Progenitor cell of endocrine pancreas (in vitro differentiated cells): Measurements from ENCODE around the gene FLT3LG. TPM values are rescaled to one million over a fixed set of nuclear protein-coding genes. Genes with fewer than 3 reads are reported as not detected.

Experiments
- DNase-seq: peaks from one replicate; pipeline ENCODE4 v3.0.0; 2021; ENCODE audit warnings: low spot score; ENCODE audit not compliant: unreplicated experiment
- H3K27ac Mint-ChIP-seq: 2 replicates; pipeline ENCODE4 v1.8.0; 2021; ENCODE audit warnings: mild to moderate bottlenecking, moderate library complexity, mixed read lengths
- H3K27me3 Mint-ChIP-seq: 2 replicates; pipeline ENCODE4 v1.8.0; 2021; ENCODE audit warnings: mixed read lengths
- H3K36me3 Mint-ChIP-seq: 2 replicates; pipeline ENCODE4 v1.8.0; 2022; ENCODE audit warnings: mixed read lengths; ENCODE audit not compliant: insufficient read depth
- H3K4me1 Mint-ChIP-seq: 2 replicates; pipeline ENCODE4 v1.8.0; 2021; ENCODE audit warnings: low read depth, mixed read lengths
- H3K4me3 Mint-ChIP-seq: 2 replicates; pipeline ENCODE4 v1.8.0; 2021; ENCODE audit warnings: low read depth, mild to moderate bottlenecking, moderate library complexity, mixed read lengths
- H3K9me3 Mint-ChIP-seq: 2 replicates; pipeline ENCODE4 v1.8.0; 2021; ENCODE audit warnings: low read depth, mixed read lengths
- CTCF ChIP-seq: fragments of 200-600 bp; sonication (generic); IDR thresholded peaks from one replicate; pipeline ENCODE4 v1.5.0; 2021; ENCODE audit warnings: antibody characterized with exemption, mild to moderate bottlenecking; ENCODE audit not compliant: unreplicated experiment
- total RNA-seq: library from RNA; stranded (reverse); gene quantifications from 2 replicates; pipeline ENCODE4 v1.2.1, GENCODE V29; 2021

FLT3LG gene
- total RNA-seq, 1 donor from 2014 or later, result 0.96 TPM

- H3K36me3 Mint-ChIP-seq, result peaks cover 7% of the 10 kb centered on the region
- H3K9me3 Mint-ChIP-seq, result no peaks in the 10 kb centered on the region
- peak; percentile 49 for DNase-seq
- H3K4me3 Mint-ChIP-seq, result peak overlapping the region; percentile 82
- H3K4me1 Mint-ChIP-seq, result peaks cover 28% of the 10 kb centered on the region
- H3K27me3 Mint-ChIP-seq, result no peaks in the 10 kb centered on the region
- TF ChIP-seq CTCF, result no peak
- H3K27ac Mint-ChIP-seq, result peak overlapping the region; percentile 67
Observed at GRCh38 chr19:49512970-49513745, 39.1 kb downstream of the FLT3LG start.

GRCh38 chr19:49513746-49514118 is 39.7 kb downstream of the FLT3LG start:
- TF ChIP-seq CTCF, result no peak
- Mint-ChIP-seq H3K9me3 (no peaks in the 10 kb centered on the region), H3K36me3 (peaks cover 7% of the 10 kb centered on the region), H3K4me1 (peaks cover 28% of the 10 kb centered on the region), H3K4me3 (peak overlapping the region; percentile 82), H3K27ac (peak overlapping the region; percentile 67), H3K27me3 (no peaks in the 10 kb centered on the region)
- DNase-seq, result no peak

GRCh38 chr19:49514151-49514550 is 40.1 kb downstream of the FLT3LG start:
- no peak for DNase-seq
- peaks cover 8% of the 10 kb centered on the region for H3K36me3 Mint-ChIP-seq
- H3K27ac Mint-ChIP-seq, result peak overlapping the region; percentile 67
- no peak for TF ChIP-seq CTCF
- peaks cover 28% of the 10 kb centered on the region for H3K4me1 Mint-ChIP-seq
- peak overlapping the region; percentile 82 for H3K4me3 Mint-ChIP-seq
- no peaks in the 10 kb centered on the region for H3K27me3 Mint-ChIP-seq
- H3K9me3 Mint-ChIP-seq, result no peaks in the 10 kb centered on the region

GRCh38 chr19:49515767-49516166 is 41.8 kb downstream of the FLT3LG start:
- Mint-ChIP-seq H3K27ac (no peak overlapping the region), H3K9me3 (no peaks in the 10 kb centered on the region), H3K4me1 (peaks cover 28% of the 10 kb centered on the region), H3K36me3 (peaks cover 17% of the 10 kb centered on the region), H3K27me3 (no peaks in the 10 kb centered on the region), H3K4me3 (peak overlapping the region; percentile 82)
- TF ChIP-seq CTCF, result no peak
- DNase-seq, result no peak

- no peak overlapping the region for H3K4me3 Mint-ChIP-seq
- TF ChIP-seq CTCF, result no peak
- H3K27ac Mint-ChIP-seq, result no peak overlapping the region
- H3K4me1 Mint-ChIP-seq, result peaks cover 17% of the 10 kb centered on the region
- no peaks in the 10 kb centered on the region for H3K27me3 Mint-ChIP-seq
- no peaks in the 10 kb centered on the region for H3K9me3 Mint-ChIP-seq
- H3K36me3 Mint-ChIP-seq, result peaks cover 19% of the 10 kb centered on the region
- no peak for DNase-seq
Observed at GRCh38 chr19:49518033-49518432, 44.0 kb downstream of the FLT3LG start.
